IMR-90 (cell line): Measurements from ENCODE around the gene CREB5. TPM values are rescaled to one million over a fixed set of nuclear protein-coding genes. Genes with fewer than 3 reads are reported as not detected.

Source experiments
- ATAC-seq: fragments of 200-7000 bp; cut with Tn5 transposase; 2 replicates; pipeline ENCODE4 v1.9.1; 2020; ENCODE audit warnings: low read depth, mild to moderate bottlenecking, moderate library complexity
- BruUV-seq: library from RNA; stranded (reverse); fragments of 400-500 nt; replicated peaks from 2 replicates; lab custom pipeline; 2021; lab: Mats Ljungman, UMichigan
- CTCF ChIA-PET: fragments of 300-600 bp; formaldehyde crosslinking; extraction: SDS; loops from one replicate; lab custom pipeline; 2021; ENCODE audit warnings: antibody characterized with exemption; lab: Yijun Ruan, JAX
- POLR2A ChIA-PET: fragments of 300-600 bp; sonication (Branson Sonifier 250); formaldehyde crosslinking; loops from one replicate; lab custom pipeline; 2022; ENCODE audit warnings: antibody characterized with exemption; ENCODE audit not compliant: unreplicated experiment; lab: Charles Lee
- DNase-seq: peaks from one replicate; pipeline ENCODE4 v3.0.0; 2013
- H2AFZ ChIP-seq: replicated peaks from 2 replicates; pipeline ENCODE3; 2013; ENCODE audit warnings: low read length, mild to moderate bottlenecking; ENCODE audit not compliant: poor library complexity
- H2AK5ac ChIP-seq: 2 replicates; pipeline ENCODE4 v1.6.1; 2013; ENCODE audit warnings: low read depth, low read length, inconsistent platforms
- H2AK9ac ChIP-seq: replicated peaks from 2 replicates; pipeline ENCODE3; 2013; ENCODE audit warnings: mild to moderate bottlenecking, low read depth, low read length, moderate library complexity; ENCODE audit not compliant: poor library complexity
- H2BK120ac ChIP-seq: 2 replicates; pipeline ENCODE4 v1.6.1; 2013; ENCODE audit warnings: low read depth, low read length, inconsistent platforms
- H2BK15ac ChIP-seq: 3 replicates; pipeline ENCODE4 v1.6.1; 2013; ENCODE audit warnings: low read depth, low read length, inconsistent platforms
- H2BK20ac ChIP-seq: 2 replicates; pipeline ENCODE4 v1.6.1; 2013; ENCODE audit warnings: low read depth, mild to moderate bottlenecking, inconsistent platforms, low read length, moderate library complexity
- H2BK5ac ChIP-seq: 2 replicates; pipeline ENCODE4 v1.6.1; 2013; ENCODE audit warnings: mild to moderate bottlenecking, low read depth, low read length, inconsistent platforms; ENCODE audit not compliant: poor library complexity, severe bottlenecking
- H3K14ac ChIP-seq: replicated peaks from 2 replicates; pipeline ENCODE4 v1.6.1; 2013; ENCODE audit warnings: low read depth, low read length, inconsistent platforms
- H3K18ac ChIP-seq: 2 replicates; pipeline ENCODE4 v1.6.1; 2013; ENCODE audit warnings: low read depth, low read length, control low read depth
- H3K23ac ChIP-seq: 2 replicates; pipeline ENCODE4 v1.6.1; 2013; ENCODE audit warnings: low read depth, low read length, inconsistent platforms
- H3K27ac ChIP-seq: 2 replicates; pipeline ENCODE4 v1.5.1; 2013; ENCODE audit warnings: mild to moderate bottlenecking, control low read depth, low read length; ENCODE audit not compliant: insufficient read depth
- H3K27me3 ChIP-seq: 2 replicates; pipeline ENCODE4 v1.6.1; 2013; ENCODE audit warnings: low read length; ENCODE audit not compliant: control insufficient read depth, insufficient read depth
- H3K36me3 ChIP-seq: 2 replicates; pipeline ENCODE4 v1.6.1; 2013; ENCODE audit warnings: low read length, mixed read lengths; ENCODE audit not compliant: control insufficient read depth, insufficient read depth
- H3K4ac ChIP-seq: 2 replicates; pipeline ENCODE4 v1.6.1; 2013; ENCODE audit warnings: low read depth, low read length, inconsistent platforms
- H3K4me1 ChIP-seq: 2 replicates; pipeline ENCODE4 v1.6.1; 2013; ENCODE audit warnings: low read length, mixed read lengths; ENCODE audit not compliant: control insufficient read depth, insufficient read depth
- H3K4me2 ChIP-seq: 2 replicates; pipeline ENCODE4 v1.6.1; 2013; ENCODE audit warnings: low read depth, mild to moderate bottlenecking, control low read depth, low read length, moderate library complexity
- H3K4me3 ChIP-seq: 2 replicates; pipeline ENCODE4 v1.5.1; 2013; ENCODE audit warnings: low read depth, mild to moderate bottlenecking, control low read depth, low read length, moderate library complexity; ENCODE audit not compliant: insufficient read depth
- H3K56ac ChIP-seq: 2 replicates; pipeline ENCODE4 v1.6.1; 2013; ENCODE audit warnings: low read length, inconsistent platforms; ENCODE audit not compliant: insufficient read depth; ENCODE audit errors: extremely low read depth
- H3K79me1 ChIP-seq, 2 experiments: 2 replicates each; pipeline ENCODE4 v1.6.1; 2013; ENCODE audit warnings: low read length in 2 of 2, inconsistent platforms in 1 of 2, low read depth in 1 of 2
- H3K9ac ChIP-seq: 2 replicates; pipeline ENCODE4 v1.6.1; 2013; ENCODE audit warnings: low read depth, low read length, control low read depth
- H3K9me1 ChIP-seq: 2 replicates; pipeline ENCODE4 v1.6.1; 2013; ENCODE audit warnings: low read length, inconsistent platforms; ENCODE audit not compliant: insufficient read depth
- H3K9me3 ChIP-seq: 2 replicates; pipeline ENCODE4 v1.6.1; 2013; ENCODE audit warnings: low read length; ENCODE audit not compliant: control insufficient read depth, insufficient read depth
- H4K20me1 ChIP-seq: 2 replicates; pipeline ENCODE4 v1.6.1; 2013; ENCODE audit warnings: low read length, inconsistent platforms; ENCODE audit not compliant: insufficient read depth
- H4K5ac ChIP-seq: 2 replicates; pipeline ENCODE4 v1.6.1; 2013; ENCODE audit warnings: mild to moderate bottlenecking, low read depth, low read length, control low read depth
- H4K8ac ChIP-seq, 2 experiments: 2 replicates each; pipeline ENCODE4 v1.6.1; 2013; ENCODE audit warnings: low read depth in 2 of 2, low read length in 2 of 2, control low read depth in 1 of 2, inconsistent platforms in 1 of 2
- H4K91ac ChIP-seq: 2 replicates; pipeline ENCODE4 v1.6.1; 2013; ENCODE audit warnings: low read depth, low read length, inconsistent platforms; ENCODE audit not compliant: insufficient read depth
- CEBPB ChIP-seq: IDR thresholded peaks from 2 replicates; pipeline ENCODE4 v1.6.1; 2012; ENCODE audit warnings: low read depth, low read length, improper control_type of control experiment
- FOS ChIP-seq: fragments of 150-350 bp; IDR thresholded peaks from 2 replicates; pipeline ENCODE4 v1.6.1; 2016; ENCODE audit warnings: low read depth, low read length
- MAFK ChIP-seq: IDR thresholded peaks from 2 replicates; pipeline ENCODE4 v1.6.1; 2012; ENCODE audit warnings: low read depth, low read length, improper control_type of control experiment
- MXI1 ChIP-seq: IDR thresholded peaks from 2 replicates; pipeline ENCODE4 v1.6.1; 2012; ENCODE audit warnings: low read depth, mild to moderate bottlenecking, low read length, moderate library complexity, borderline replicate concordance
- WGBS, 2 experiments: methylation state at CpG; one replicate each; pipeline versions ENCODE4 v1.1.5 to v1.1.7; 2013; ENCODE audit warnings: missing lambda C conversion rate in 2 of 2; ENCODE audit not compliant: insufficient read length in 1 of 2; ENCODE audit errors: extremely low coverage in 2 of 2; 5-methylcytosine and 5-hydroxymethylcytosine counted together
- dilution Hi-C: fragments of 300-500 bp; cut with HindIII; formaldehyde crosslinking; loops from one replicate; pipeline ENCODE4 v1.14.3; 2018; ENCODE audit warnings: low sequenced_read_pairs; ENCODE audit not compliant: unreplicated experiment
- in situ Hi-C: fragments of 300-500 bp; cut with MboI; formaldehyde crosslinking; loops from 3 replicates; pipeline ENCODE4 v1.14.3; 2019; ENCODE audit warnings: low sequenced_read_pairs, inconsistent platforms, mixed read lengths
- intact Hi-C: fragments of 100-400 bp; cut with micrococcal nuclease; formaldehyde crosslinking; loops from 2 replicates; pipeline ENCODE4 v1.10.0; 2022
- polyA plus RNA-seq, 3 experiments: library from polyadenylated mRNA; depleted of rRNA; stranded (reverse); fragments of >200 nt; gene quantifications; 2 replicates each; pipeline ENCODE4 v1.2.3, GENCODE V29; 2012; ENCODE audit warnings: low replicate concordance in 1 of 3
- total RNA-seq: library from RNA; depleted of rRNA; stranded (reverse); fragments of >200 nt; gene quantifications from 2 replicates; pipeline ENCODE4 v1.2.3, GENCODE V29; 2012

Gene CREB5
- total and polyA plus RNA-seq, 2 of the 4 experiments (the other 2 are of a cell fraction) = 7.3 to 13.1 TPM

DNA sequence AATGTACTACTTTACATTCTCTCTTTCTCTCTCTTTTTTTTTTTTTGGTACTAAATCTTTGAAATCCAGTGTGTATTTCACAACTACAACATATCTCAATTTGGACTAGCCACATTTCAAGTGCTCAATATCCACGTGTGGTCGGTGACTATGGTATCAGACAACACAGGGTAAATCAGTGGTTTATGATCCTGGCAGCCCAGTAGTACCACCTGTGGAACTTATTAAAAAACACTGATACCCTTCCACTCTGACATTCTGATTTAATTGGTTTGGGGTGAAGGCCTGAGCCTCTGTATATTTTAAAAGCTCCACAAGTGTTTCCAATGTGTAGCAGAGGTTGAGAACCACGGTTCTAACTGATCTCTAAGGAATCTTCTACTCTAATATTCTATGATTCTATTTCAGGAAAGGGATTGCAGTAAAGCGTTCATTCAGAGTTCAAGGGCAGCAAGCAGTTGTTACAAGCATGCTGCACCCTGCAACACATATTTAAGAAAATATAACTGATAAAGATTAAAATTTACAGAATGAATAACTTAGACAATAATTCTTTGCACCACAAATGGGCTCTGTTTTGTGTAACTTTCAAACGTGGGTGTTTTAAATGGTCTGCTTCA is 5.1 kb downstream of the CREB5 start:
- CTCF ChIA-PET = interaction anchor here (0.5 to 0.9 kb wide), 2 partner anchors 56 to 763 kb away, joined by 4 read pairs; no protein-coding TSS in a partner anchor
- WGBS, 2 experiments = no CpG with 5 or more reads among the region's 5 CpGs
- Histone ChIP-seq H3K4ac (no peak overlapping the region), H2BK5ac (no peak overlapping the region), H2AK9ac (no peak overlapping the region), H3K9me3 (no peaks in the 10 kb centered on the region), H3K36me3 (no peaks in the 10 kb centered on the region), H3K18ac (no peak overlapping the region), H4K91ac (no peak overlapping the region), H3K4me2 (no peak overlapping the region), H3K9ac (no peak overlapping the region), H2AFZ (no peak overlapping the region), H2AK5ac (no peak overlapping the region), H2BK120ac (no peak overlapping the region), H4K8ac (no peak overlapping the region), H4K5ac (no peak overlapping the region), H3K9me1 (no peaks in the 10 kb centered on the region), H3K56ac (no peak overlapping the region), H3K14ac (no peak overlapping the region), H3K79me1 (peaks cover 0 to 9% of the 10 kb centered on the region in 2 experiments; a peak in 1 of 4 replicates), H2BK20ac (no peak overlapping the region), H3K4me1 (peaks cover 4% of the 10 kb centered on the region), H2BK15ac (no peak overlapping the region), H3K4me3 (no peak overlapping the region), H3K23ac (no peak overlapping the region), H3K27ac (no peak overlapping the region), H3K27me3 (no peaks in the 10 kb centered on the region), H4K20me1 (no peaks in the 10 kb centered on the region)
- no TSS peak for BruUV-seq
- dilution Hi-C loops = no loop called here
- POLR2A ChIA-PET = no interaction called here
- in situ Hi-C loops = no loop called here
- TF ChIP-seq MXI1 = no peak
- TF ChIP-seq MAFK = no peak
- no peak for TF ChIP-seq FOS
- no peak for TF ChIP-seq CEBPB
- intact Hi-C loops = loop anchor here (5.0 kb wide), 1 partner anchor 135 kb away; no protein-coding TSS in a partner anchor
- DNase-seq = no peak
- ATAC-seq = no peak
